GM13977 (cell line): Measurements from ENCODE around the gene MEOX1.

ENCODE experiments used
- DNase-seq: peaks from one replicate; pipeline ENCODE4 v3.0.0; 2012; ENCODE audit warnings: low spot score
- in situ Hi-C: fragments of 300-500 bp; cut with MboI; formaldehyde crosslinking; loops from one replicate; pipeline ENCODE4 v1.12.0; 2022; ENCODE audit warnings: low sequenced_read_pairs, low pct_unique_long_range_greater_than_20kb, mixed read lengths, inconsistent platforms; ENCODE audit not compliant: unreplicated experiment
- TF ChIP-seq, protein P1 (sequence below): IDR thresholded peaks from 2 replicates; pipeline ENCODE4 v1.5.1; 2012; ENCODE audit warnings: mild to moderate bottlenecking, control low read depth; ENCODE audit not compliant: insufficient read depth; ENCODE audit errors: extremely low read depth, missing control alignments

Gene MEOX1

DNA sequence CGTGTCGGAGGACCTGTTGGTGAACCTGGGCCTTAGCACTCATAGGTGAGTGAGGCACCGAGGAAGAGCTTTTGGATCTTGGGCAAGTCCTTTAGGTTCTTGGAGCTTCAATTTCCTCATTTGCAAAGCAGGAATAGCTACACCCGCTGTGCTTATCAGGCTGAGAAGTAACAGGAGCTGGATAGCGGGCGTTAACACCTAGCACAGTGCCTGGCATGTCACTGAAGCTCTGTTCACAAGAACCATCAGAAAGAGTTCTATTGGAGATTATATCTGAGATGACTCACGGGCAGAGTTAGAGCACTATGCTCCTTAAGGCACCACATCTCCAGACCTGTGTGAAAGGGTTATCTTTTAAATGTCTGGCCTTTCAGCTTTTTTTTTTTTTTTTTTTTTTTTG lies 12.8 kb downstream of the MEOX1 start:
- TF ChIP-seq, protein P1, sequence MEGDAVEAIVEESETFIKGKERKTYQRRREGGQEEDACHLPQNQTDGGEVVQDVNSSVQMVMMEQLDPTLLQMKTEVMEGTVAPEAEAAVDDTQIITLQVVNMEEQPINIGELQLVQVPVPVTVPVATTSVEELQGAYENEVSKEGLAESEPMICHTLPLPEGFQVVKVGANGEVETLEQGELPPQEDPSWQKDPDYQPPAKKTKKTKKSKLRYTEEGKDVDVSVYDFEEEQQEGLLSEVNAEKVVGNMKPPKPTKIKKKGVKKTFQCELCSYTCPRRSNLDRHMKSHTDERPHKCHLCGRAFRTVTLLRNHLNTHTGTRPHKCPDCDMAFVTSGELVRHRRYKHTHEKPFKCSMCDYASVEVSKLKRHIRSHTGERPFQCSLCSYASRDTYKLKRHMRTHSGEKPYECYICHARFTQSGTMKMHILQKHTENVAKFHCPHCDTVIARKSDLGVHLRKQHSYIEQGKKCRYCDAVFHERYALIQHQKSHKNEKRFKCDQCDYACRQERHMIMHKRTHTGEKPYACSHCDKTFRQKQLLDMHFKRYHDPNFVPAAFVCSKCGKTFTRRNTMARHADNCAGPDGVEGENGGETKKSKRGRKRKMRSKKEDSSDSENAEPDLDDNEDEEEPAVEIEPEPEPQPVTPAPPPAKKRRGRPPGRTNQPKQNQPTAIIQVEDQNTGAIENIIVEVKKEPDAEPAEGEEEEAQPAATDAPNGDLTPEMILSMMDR = no peak
- in situ Hi-C loops = no loop called here
- no peak for DNase-seq

DNA sequence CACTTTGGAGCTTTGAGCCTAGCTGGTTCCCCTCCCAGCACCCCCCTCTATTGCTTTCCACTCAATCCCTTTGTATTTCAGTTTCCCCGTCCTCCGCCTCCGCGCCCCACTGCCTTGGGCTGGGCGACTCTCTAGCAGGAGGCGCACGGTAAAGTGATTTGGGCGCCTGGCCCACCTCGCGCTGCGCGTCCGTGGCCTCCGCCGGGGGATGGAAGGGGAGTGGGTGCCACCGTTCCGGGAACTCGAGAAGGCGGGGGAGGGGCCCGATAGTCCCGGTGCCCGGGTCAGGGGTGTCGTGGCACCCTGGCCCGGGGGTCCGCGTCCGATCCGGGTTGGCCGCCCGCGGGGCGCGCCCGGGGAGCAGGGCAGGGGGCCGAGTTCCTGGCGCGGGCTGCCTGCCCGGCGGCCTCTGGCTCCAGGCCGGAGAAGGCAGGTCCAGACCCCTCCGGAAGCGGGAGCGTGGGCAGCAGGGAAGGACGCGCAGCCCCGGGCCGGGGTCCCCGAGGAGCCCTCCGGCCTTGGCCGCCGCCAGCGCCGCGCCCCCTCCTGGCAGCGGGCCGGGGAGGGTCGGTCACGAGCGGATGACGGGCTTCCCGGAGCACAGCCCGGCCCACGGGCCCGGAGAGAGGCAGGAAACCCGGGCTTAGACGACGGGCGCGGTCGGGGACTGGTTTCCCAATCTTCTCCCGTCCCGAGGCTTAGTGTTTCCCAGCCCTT lies 15.8 kb downstream of the MEOX1 start:
- TF ChIP-seq, protein P1 = no peak
- in situ Hi-C loops = no loop called here
- no peak for DNase-seq

DNA sequence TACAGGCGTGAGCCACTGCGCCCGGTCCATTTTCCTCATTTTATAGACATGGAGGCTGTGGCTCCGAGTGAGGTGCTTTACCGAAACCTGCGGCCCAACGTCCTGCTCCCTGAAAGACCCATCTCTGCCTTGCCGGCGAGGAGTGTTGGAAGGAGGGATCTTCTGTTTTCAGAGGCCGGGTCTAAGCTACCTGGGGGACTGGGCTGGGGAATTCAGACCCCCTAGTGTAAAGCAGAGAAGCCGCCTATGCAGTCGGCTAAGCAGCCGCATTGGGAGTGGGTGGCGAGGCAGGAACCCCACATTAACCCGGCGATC lies 16.3 kb downstream of the MEOX1 start:
- DNase-seq = no peak
- TF ChIP-seq, protein P1 = no peak
- in situ Hi-C loops = no loop called here

DNA sequence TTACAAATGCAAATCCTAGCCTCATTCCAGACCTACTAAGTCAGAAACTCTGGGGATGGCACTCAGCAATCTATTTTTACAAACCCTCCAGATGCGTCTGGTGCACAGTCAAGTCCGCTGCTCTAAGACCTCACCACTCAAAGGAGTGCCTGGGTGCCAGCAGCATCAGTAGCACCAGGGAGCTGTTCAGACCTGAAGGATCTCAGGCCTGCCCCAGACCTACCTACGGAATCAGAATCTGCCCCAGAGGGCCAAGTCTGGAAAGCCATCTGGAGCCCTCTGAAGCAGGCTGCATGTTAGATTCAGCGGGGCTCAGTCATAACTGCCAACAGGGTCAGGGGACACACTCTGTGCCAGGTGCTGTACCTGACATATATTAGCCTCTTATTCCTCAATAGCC lies 17.6 kb downstream of the MEOX1 start:
- no peak for DNase-seq
- TF ChIP-seq, protein P1 = no peak
- in situ Hi-C loops = no loop called here

DNA sequence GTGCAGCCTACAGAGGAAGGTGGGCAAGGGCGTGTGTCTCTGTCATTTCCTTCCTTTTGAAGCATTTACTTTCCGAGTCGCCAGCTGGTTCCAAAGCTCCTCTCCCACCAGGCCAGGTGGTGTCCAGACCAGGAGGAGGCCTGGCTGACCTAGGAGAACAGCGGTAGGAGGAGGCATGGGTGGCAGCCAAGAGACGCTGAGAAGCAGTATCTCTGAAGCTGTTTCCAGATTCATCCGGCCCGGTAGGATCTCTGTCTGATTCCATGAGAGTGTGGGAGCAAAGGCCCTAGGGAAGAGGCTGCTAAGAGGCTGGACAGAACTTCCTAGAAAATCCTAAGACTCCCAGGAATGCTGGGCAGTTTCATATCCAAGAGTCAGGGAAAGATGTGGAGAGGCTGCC lies 20.3 kb downstream of the MEOX1 start:
- no peak for DNase-seq
- in situ Hi-C loops = no loop called here
- TF ChIP-seq, protein P1 = no peak

DNA sequence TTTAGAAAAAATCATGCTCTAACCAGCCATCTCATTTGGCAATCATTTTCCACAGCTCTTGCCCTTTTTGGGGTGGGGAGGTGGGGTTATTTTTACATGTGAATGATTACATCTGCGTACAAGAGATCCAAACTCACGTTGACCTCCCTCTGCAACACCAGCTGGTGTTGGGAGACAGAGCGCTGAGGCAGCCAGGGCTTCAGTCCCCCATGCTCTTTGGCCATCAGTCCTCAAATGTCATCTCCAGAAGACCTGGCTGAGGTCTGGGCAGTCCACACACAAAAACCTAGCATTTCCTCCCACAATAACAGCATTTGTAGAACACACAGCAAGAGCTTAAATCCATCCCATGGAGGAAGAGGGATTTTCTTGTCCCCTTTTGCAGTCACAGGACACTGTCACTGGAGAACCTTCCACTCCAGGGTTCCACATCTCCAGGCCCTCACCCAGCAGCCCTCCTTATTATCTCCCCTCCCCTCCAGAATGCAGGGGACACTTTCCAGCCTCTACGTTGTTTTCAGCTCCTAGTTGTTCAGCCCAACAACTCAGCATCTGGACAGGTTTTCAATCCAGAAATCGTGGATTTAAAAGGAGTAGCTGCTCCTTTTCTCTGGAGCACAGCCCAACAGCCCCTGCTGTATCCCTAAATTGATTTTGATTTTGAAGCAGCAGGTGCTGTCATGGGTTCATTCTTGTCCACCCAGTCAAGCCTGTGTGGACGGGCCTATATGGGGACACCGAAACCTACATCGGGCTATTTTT lies 21.1 kb downstream of the MEOX1 start:
- DNase-seq = no peak
- TF ChIP-seq, protein P1 = no peak
- in situ Hi-C loops = no loop called here
